HG02870 (cell line): Measurements from ENCODE around the gene CFL1.

Source experiments
- ATAC-seq: cut with Tn5 transposase; IDR thresholded peaks from one replicate; pipeline ENCODE4 v1.9.1; 2021; ENCODE audit warnings: mild to moderate bottlenecking, moderate library complexity; ENCODE audit not compliant: unreplicated experiment

CFL1 gene

DNA sequence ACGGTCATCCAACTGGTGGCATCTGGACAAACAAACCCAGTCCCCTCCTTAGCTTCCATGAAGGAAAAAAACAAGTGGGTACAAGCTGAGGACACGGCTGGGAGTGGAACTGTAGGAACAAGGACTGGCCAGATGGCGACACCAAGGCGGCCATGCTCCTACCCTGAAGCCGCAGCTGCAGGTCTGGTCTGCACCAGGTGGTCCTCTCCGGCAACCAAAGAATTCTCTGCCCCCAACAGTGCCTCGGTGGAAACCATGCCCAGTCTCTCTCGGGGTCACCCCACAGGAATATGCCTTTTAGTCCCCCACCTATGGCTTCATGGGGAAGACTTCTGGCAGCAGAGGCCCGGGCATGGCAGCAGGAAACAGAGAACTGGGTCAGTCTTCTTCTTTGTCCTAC, 48.5 kb downstream of the CFL1 start:
- no peak for ATAC-seq

DNA sequence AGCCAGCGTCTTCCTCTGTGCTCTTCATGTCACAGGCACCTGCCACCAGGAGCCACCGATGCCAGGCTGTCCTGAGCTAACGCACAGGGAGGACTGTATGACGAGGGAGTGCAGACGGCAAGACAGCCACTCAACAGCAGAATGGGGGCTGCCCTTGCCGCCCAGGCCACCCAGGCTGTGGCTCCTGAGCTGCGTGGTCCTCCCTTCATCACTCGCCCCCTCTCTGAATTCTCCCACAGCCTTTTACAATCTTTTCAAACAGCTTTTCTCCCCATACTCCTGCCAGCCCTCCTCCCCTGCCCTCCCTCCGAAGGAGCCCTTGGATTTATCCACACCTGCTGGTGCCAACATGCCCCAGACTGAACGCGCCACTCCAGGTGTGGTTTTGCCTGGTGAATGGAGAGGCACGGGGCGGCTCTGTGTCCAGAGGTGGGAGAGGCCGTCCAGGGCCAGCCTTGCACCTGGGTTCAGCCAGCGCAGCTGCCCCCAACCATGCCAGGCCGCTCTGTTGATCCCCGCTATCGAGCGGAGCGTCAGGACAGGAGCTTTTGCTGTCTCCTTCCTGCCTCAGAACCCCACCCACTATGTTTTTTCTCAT, 49.1 kb downstream of the CFL1 start:
- ATAC-seq, result no peak

DNA sequence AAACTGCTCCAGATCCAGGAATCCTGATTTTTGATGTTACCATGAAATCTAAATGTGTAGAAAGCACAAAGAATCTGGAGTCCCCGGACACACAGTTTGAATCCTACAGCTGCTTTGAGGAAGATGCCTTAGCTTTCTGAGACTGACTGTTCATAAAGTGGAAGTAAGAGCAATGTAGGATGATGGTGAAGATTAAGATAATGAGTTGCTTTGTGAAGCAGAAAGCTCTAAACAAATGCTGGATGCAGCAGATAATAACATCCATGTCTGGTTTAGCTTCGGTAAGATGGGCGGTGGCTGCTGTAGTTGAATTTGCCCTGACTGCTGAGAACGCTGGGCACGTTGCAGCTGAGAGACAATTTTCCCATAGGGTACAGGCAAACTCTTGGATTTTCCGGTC, 51.0 kb downstream of the CFL1 start:
- ATAC-seq, result no peak
